HG03521 (cell line): ENCODE data around the gene GRM1.

ENCODE experiments used
- ATAC-seq: cut with Tn5 transposase; IDR thresholded peaks from one replicate; pipeline ENCODE4 v1.9.1; 2021; ENCODE audit warnings: mild to moderate bottlenecking, moderate library complexity; ENCODE audit not compliant: unreplicated experiment

Gene GRM1

GRCh38 chr6:146434732-146435390 lies 406.0 kb downstream of the GRM1 start:
- no peak for ATAC-seq

- no peak for ATAC-seq
Observed at GRCh38 chr6:146441907-146442306, 413.0 kb downstream of the GRM1 start.

- no peak for ATAC-seq
Observed at GRCh38 chr6:146444189-146444588, 415.3 kb downstream of the GRM1 start.

GRCh38 chr6:146445233-146445632 lies 416.4 kb downstream of the GRM1 start:
- no peak for ATAC-seq

- ATAC-seq: no peak
Observed at GRCh38 chr6:146456886-146457285, 428.0 kb downstream of the GRM1 start.

GRCh38 chr6:146460941-146461340 lies 432.1 kb downstream of the GRM1 start:
- ATAC-seq: no peak

GRCh38 chr6:146470091-146470770 lies 441.4 kb downstream of the GRM1 start:
- no peak for ATAC-seq

GRCh38 chr6:146472918-146473317 lies 444.1 kb downstream of the GRM1 start:
- no peak for ATAC-seq

GRCh38 chr6:146481527-146481926 lies 452.7 kb downstream of the GRM1 start:
- ATAC-seq: no peak

GRCh38 chr6:146484411-146484810 lies 455.5 kb downstream of the GRM1 start:
- ATAC-seq: no peak
